HepG2 (cell line): ENCODE results near the gene LCA5. TPM values are rescaled to one million over a fixed set of nuclear protein-coding genes. Genes with fewer than 3 reads are reported as not detected.
A peak's percentile ranks its signal among the peaks of the same experiment; 100 is the strongest.
"Not testable (repeated sequence)": the region's sequence is repeated elsewhere in the genome, so short reads cannot be mapped to it uniquely, and the experiment has no call there.

ENCODE experiments used
- ATAC-seq: fragments of 200-7000 bp; cut with Tn5 transposase; 3 replicates; pipeline ENCODE4 v1.9.1; 2020; ENCODE audit warnings: mild to moderate bottlenecking, moderate library complexity
- BruUV-seq: library from RNA; stranded (reverse); fragments of 400-500 nt; replicated peaks from 2 replicates; lab custom pipeline; 2021; lab: Mats Ljungman, UMichigan
- CTCF ChIA-PET: fragments of 300-600 bp; formaldehyde crosslinking; extraction: SDS; loops from one replicate; lab custom pipeline; 2021; ENCODE audit warnings: low total read pairs, inconsistent platforms, low intra/inter-chr PET ratio; lab: Yijun Ruan, JAX
- POLR2A ChIA-PET: fragments of 350-600 bp; sonication (Branson Sonifier 250); formaldehyde crosslinking; loops from one replicate; lab custom pipeline; 2020; ENCODE audit warnings: antibody characterized with exemption, inconsistent platforms; lab: Yijun Ruan, JAX
- DNase-seq: peaks from one replicate; pipeline ENCODE4 v3.0.0-alpha.2; 2015; ENCODE audit warnings: low spot score
- FAIRE-seq: peaks from 3 replicates; lab custom pipeline; 2011; peaks lifted over from hg19 to GRCh38; lab: Jason Lieb, UNC
- H2AFZ ChIP-seq: one replicate; pipeline ENCODE4 v1.6.1; 2011; ENCODE audit warnings: low read length, inconsistent platforms
- H3K27ac ChIP-seq: fragments of 300-600 bp; 3 replicates; pipeline ENCODE4 v1.8.0; 2011; ENCODE audit warnings: mixed run types, mild to moderate bottlenecking, mixed read lengths, low read length, inconsistent platforms; ENCODE audit not compliant: insufficient read depth; ENCODE audit errors: extremely low read length
- H3K27me3 ChIP-seq, 2 experiments: fragments of 200-600 bp in 1 of 2; 2 replicates in 1 of 2; 3 replicates in 1 of 2; pipeline versions ENCODE4 v1.6.0 to v1.8.0; 2011; ENCODE audit warnings: low read length in 2 of 2, mild to moderate bottlenecking in 2 of 2, moderate library complexity in 2 of 2, inconsistent platforms in 1 of 2; ENCODE audit not compliant: insufficient read depth in 2 of 2, control insufficient read depth in 1 of 2
- H3K36me3 ChIP-seq, 2 experiments: fragments of 200-600 bp in 1 of 2; replicated peaks in 1 of 2; 2 replicates in 1 of 2; 3 replicates in 1 of 2; pipeline versions ENCODE4 v1.5.1 to v1.8.0; 2011; ENCODE audit warnings: low read length in 2 of 2, inconsistent platforms in 1 of 2; ENCODE audit not compliant: insufficient read depth in 2 of 2, control insufficient read depth in 1 of 2
- H3K4me1 ChIP-seq: 2 replicates; pipeline ENCODE4 v1.5.1; 2012; ENCODE audit warnings: low read length, inconsistent platforms; ENCODE audit not compliant: insufficient read depth
- H3K4me2 ChIP-seq: 2 replicates; pipeline ENCODE4 v1.6.0; 2011; ENCODE audit warnings: low read depth, low read length, inconsistent platforms
- H3K4me3 ChIP-seq, 3 experiments: fragments of 200-600 bp in 1 of 3; sonication (generic), shearing (Covaris generic) in 1 of 3; replicated peaks in 1 of 3; 2 replicates each; pipeline ENCODE4 v1.5.1; 2011 to 2016; ENCODE audit warnings: low read length in 3 of 3, inconsistent platforms in 2 of 3, low read depth in 2 of 3, mild to moderate bottlenecking in 2 of 3, control low read depth in 1 of 3, mixed read lengths in 1 of 3; ENCODE audit not compliant: insufficient read depth in 1 of 3
- H3K79me2 ChIP-seq: one replicate; pipeline ENCODE4 v1.6.1; 2011; ENCODE audit warnings: low read length, inconsistent platforms; ENCODE audit not compliant: insufficient read depth
- H3K9ac ChIP-seq: 2 replicates; pipeline ENCODE4 v1.6.0; 2011; ENCODE audit warnings: mild to moderate bottlenecking, low read depth, low read length, inconsistent platforms; ENCODE audit not compliant: insufficient read depth
- H3K9me3 ChIP-seq: 2 replicates; pipeline ENCODE4 v1.5.1; 2012; ENCODE audit warnings: mild to moderate bottlenecking, low read length
- H4K20me1 ChIP-seq: 2 replicates; pipeline ENCODE4 v1.6.0; 2011; ENCODE audit warnings: inconsistent platforms, mild to moderate bottlenecking, low read length, moderate library complexity; ENCODE audit not compliant: insufficient read depth
- ARID5B ChIP-seq: IDR thresholded peaks from 2 replicates; pipeline ENCODE4 v1.4.0; 2020; ENCODE audit warnings: mild to moderate bottlenecking, missing genetic modification reagents
- CTCF ChIP-seq: sonication (generic); formaldehyde crosslinking; IDR thresholded peaks from 2 replicates; pipeline ENCODE4 v1.5.0; 2020; ENCODE audit warnings: mild to moderate bottlenecking, missing genetic modification reagents, moderate library complexity
- FOXA1 ChIP-seq, 2 experiments: fragments of 450-650 bp in 1 of 2; sonication (generic) in 1 of 2; formaldehyde crosslinking in 1 of 2; IDR thresholded peaks; 2 replicates each; pipeline versions ENCODE4 v1.4.0 to v1.6.1; 2016 to 2020; ENCODE audit warnings: missing genetic modification reagents in 1 of 2
- FOXA3 ChIP-seq: IDR thresholded peaks from 2 replicates; pipeline ENCODE4 v1.6.1; 2016; ENCODE audit warnings: missing genetic modification reagents, missing compliant biosample characterization
- POGZ ChIP-seq: sonication (generic); formaldehyde crosslinking; IDR thresholded peaks from 2 replicates; pipeline ENCODE4 v1.4.0; 2020; ENCODE audit warnings: mild to moderate bottlenecking, missing genetic modification reagents
- RXRA ChIP-seq: sonication (generic); formaldehyde crosslinking; IDR thresholded peaks from 2 replicates; pipeline ENCODE4 v1.5.1; 2020; ENCODE audit warnings: missing genetic modification reagents
- SALL1 ChIP-seq: sonication (generic); formaldehyde crosslinking; IDR thresholded peaks from 2 replicates; pipeline ENCODE4 v1.8.0; 2022; ENCODE audit warnings: mild to moderate bottlenecking, missing genetic modification reagents
- SOX13 ChIP-seq, 3 experiments: fragments of 450-650 bp in 1 of 3; sonication (generic) in 1 of 3; formaldehyde crosslinking in 1 of 3; IDR thresholded peaks in 2 of 3; conservative IDR thresholded peaks in 1 of 3; 2 replicates each; pipeline versions ENCODE4 v1.5.0 to v1.6.1; 2016 to 2020; ENCODE audit warnings: antibody characterized with exemption in 1 of 3, mild to moderate bottlenecking in 1 of 3, missing compliant biosample characterization in 1 of 3, missing genetic modification reagents in 1 of 3, moderate library complexity in 1 of 3
- SP5 ChIP-seq: IDR thresholded peaks from 2 replicates; pipeline ENCODE4 v1.6.1; 2016; ENCODE audit warnings: low read depth, borderline replicate concordance
- TBX2 ChIP-seq: sonication (generic); formaldehyde crosslinking; IDR thresholded peaks from 2 replicates; pipeline ENCODE4 v1.5.0; 2020; ENCODE audit warnings: missing genetic modification reagents, mild to moderate bottlenecking, borderline replicate concordance
- YY1 ChIP-seq: IDR thresholded peaks from 2 replicates; pipeline ENCODE4 v1.6.1; 2011; ENCODE audit warnings: low read length, low read depth, moderate library complexity, mild to moderate bottlenecking; ENCODE audit not compliant: insufficient read depth, insufficient replicate concordance
- ZMYM4 ChIP-seq: sonication (generic); formaldehyde crosslinking; IDR thresholded peaks from 2 replicates; pipeline ENCODE4 v1.8.1; 2023; ENCODE audit warnings: mild to moderate bottlenecking, missing genetic modification reagents
- ZNF687 ChIP-seq: sonication (generic); formaldehyde crosslinking; IDR thresholded peaks from 2 replicates; pipeline ENCODE4 v1.5.1; 2020; ENCODE audit warnings: mild to moderate bottlenecking, missing genetic modification reagents, moderate library complexity
- WGBS: methylation state at CpG from one replicate; pipeline ENCODE4 v1.1.6; 2017; ENCODE audit warnings: low lambda C conversion rate; 5-methylcytosine and 5-hydroxymethylcytosine counted together
- in situ Hi-C: cut with HindIII; loops from 2 replicates; pipeline ENCODE4 v1.10.0; 2017; ENCODE audit warnings: low pct_unique_long_range_greater_than_20kb; ENCODE audit not compliant: extremely low pct_ligation_motif_present
- intact Hi-C: fragments of 100-400 bp; cut with micrococcal nuclease; formaldehyde crosslinking; loops from one replicate; pipeline ENCODE4 v1.10.0; 2022; ENCODE audit not compliant: unreplicated experiment
- polyA plus RNA-seq, 8 experiments: library from polyadenylated mRNA; depleted of rRNA in 3 of 8; stranded (reverse) in 7 of 8; unstranded in 1 of 8; fragments of >200 nt; fragmentation: Illumina TruSeq in 4 of 8; extraction: Trizol in 4 of 8; gene quantifications; 2 replicates each; pipeline versions ENCODE4 v1.2.1 to v1.2.3, GENCODE V29; 2011 to 2016; ENCODE audit warnings: low read depth in 4 of 8, missing spikeins in 1 of 8, mixed read lengths in 1 of 8; ENCODE audit not compliant: insufficient read depth in 1 of 8
- total RNA-seq, 5 experiments: library from RNA; depleted of rRNA; stranded (reverse); fragments of >200 nt; fragmentation: Illumina TruSeq; extraction: Trizol; gene quantifications; 2 replicates each; pipeline ENCODE4 v1.2.3, GENCODE V29; 2016; ENCODE audit warnings: low read depth in 1 of 5

The LCA5 gene
- total and polyA plus RNA-seq, 2 of the 13 experiments (the other 11 are each of a cell fraction or from before 2014, with no cell fraction given): 0.84 to 4.6 TPM

- intact Hi-C loops; in situ Hi-C loops; H3K9ac ChIP-seq; H3K9me3 ChIP-seq; H3K27ac ChIP-seq; H3K79me2 ChIP-seq; H4K20me1 ChIP-seq; CTCF ChIA-PET; FAIRE-seq; BruUV-seq; H3K36me3 ChIP-seq; H3K27me3 ChIP-seq; TF ChIP-seq FOXA1, SOX13 (IDR thresholded peaks at IDR 0.05): not testable (repeated sequence)
- peak; percentile 65 for ATAC-seq
- 28% methylated on average over 5 of the region's 6 CpGs for WGBS
- Histone ChIP-seq H3K4me1 (peaks cover 34% of the 10 kb centered on the region), H3K4me3 (peak overlapping the region in 2 of 3 experiments; percentile 28 to 31; a peak in 2 of 6 replicates), H2AFZ (peak overlapping the region; percentile 50), H3K4me2 (peak overlapping the region; percentile 57; the same call in 1 of the 2 replicates)
- POLR2A ChIA-PET: interaction anchor here (0.9 to 1.7 kb wide), 4 partner anchors 27 to 53 kb away, joined by 4 to 5 read pairs (median 4); partner anchors contain the start of genes LCA5 and SH3BGRL2
- peak; percentile 43 for DNase-seq
- TF ChIP-seq ZMYM4 (CRISPR knock-in tag) (peak; percentile 59; the same call in 1 of the 2 replicates), POGZ (peak; percentile 59), FOXA3 (CRISPR knock-in tag) (peak; percentile 40; the same call in 1 of the 2 replicates), TBX2 (CRISPR knock-in tag) (0 out of 2 replicates have a peak, but pooled peaks have one; percentile 10), RXRA (CRISPR knock-in tag) (peak; percentile 19; the same call in 1 of the 2 replicates), FOXA1 (CRISPR knock-in tag; IDR thresholded peaks at IDR 0.05) (peak; percentile 66), SALL1 (CRISPR knock-in tag) (peak; percentile 24; the same call in 1 of the 2 replicates), CTCF (0 out of 2 replicates have a peak, but pooled peaks have one; percentile 15), ZNF687 (CRISPR knock-in tag) (peak; percentile 48; the same call in 1 of the 2 replicates), YY1 (peak; percentile 11), SOX13 (CRISPR knock-in tag; conservative IDR thresholded peaks at IDR 0.05 in 1 of 2, IDR thresholded peaks at IDR 0.05 in 1 of 2) (peak in 1 of 2 experiments; percentile 33; a peak in 1 of 4 replicates), SP5 (peak; percentile 47; the same call in 1 of the 2 replicates), ARID5B (CRISPR knock-in tag) (peak; percentile 23; the same call in 1 of the 2 replicates)
Measured at GRCh38 chr6:79577926-79578325, 40.7 kb upstream of the LCA5 start.
